ENCODE results near the gene PDIA3.

DNA sequence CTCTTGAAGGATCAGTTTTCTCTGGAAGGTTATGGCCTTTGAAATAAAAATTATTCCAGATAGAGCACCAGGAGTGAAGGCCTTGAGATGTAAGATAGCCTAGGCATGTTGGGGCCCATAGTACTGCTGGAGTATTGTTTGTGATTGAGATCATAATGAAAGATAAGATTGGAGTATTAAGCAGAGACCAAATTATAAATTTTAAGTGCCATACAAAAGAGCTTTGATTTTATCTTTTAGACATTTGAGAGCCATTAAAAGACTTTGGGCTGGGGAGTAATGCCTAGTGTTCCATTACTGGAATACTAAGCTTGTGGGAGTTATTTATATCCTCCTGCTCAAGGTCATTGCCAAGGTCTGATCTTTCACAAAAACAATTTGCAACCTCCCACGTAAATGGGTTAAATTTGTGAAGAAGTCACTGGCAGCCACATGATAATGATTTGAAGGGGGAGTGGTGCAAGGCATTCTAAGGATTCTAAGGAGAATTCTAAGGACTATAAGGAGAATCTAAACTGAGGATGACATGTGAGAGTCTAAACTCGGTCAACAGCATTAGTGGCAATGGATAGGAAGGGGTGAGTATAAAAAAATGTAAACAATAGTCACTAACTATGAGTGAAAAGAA is 17.7 kb downstream of the PDIA3 start:
- TF ChIP-seq, protein P1, sequence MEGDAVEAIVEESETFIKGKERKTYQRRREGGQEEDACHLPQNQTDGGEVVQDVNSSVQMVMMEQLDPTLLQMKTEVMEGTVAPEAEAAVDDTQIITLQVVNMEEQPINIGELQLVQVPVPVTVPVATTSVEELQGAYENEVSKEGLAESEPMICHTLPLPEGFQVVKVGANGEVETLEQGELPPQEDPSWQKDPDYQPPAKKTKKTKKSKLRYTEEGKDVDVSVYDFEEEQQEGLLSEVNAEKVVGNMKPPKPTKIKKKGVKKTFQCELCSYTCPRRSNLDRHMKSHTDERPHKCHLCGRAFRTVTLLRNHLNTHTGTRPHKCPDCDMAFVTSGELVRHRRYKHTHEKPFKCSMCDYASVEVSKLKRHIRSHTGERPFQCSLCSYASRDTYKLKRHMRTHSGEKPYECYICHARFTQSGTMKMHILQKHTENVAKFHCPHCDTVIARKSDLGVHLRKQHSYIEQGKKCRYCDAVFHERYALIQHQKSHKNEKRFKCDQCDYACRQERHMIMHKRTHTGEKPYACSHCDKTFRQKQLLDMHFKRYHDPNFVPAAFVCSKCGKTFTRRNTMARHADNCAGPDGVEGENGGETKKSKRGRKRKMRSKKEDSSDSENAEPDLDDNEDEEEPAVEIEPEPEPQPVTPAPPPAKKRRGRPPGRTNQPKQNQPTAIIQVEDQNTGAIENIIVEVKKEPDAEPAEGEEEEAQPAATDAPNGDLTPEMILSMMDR (IDR thresholded peaks at IDR 0.05) = no peak
- TF ChIP-seq POLR2A (IDR thresholded peaks at IDR 0.05) = no peak
- no peak for TF ChIP-seq POLR2AphosphoS5 (IDR thresholded peaks at IDR 0.05)
- no peak for TF ChIP-seq EP300 (IDR thresholded peaks at IDR 0.05)
